ENCODE data around the gene DFFB.
"Not testable (repeated sequence)": the region's sequence is repeated elsewhere in the genome, so short reads cannot be mapped to it uniquely, and the experiment has no call there.

DFFB gene

GRCh38 chr1:3911981-3912808, 54.9 kb downstream of the DFFB start:
- no peak for DNase-seq (ENCODE audit: low read depth)
- H3K4me3 ChIP-seq (ENCODE audit: low read depth, low read length): no peak overlapping the region
- TF ChIP-seq CTCF (IDR thresholded peaks at IDR 0.05; ENCODE audit: insufficient read depth, low read depth, low read length, missing control alignments): no peak

GRCh38 chr1:3912809-3913685, 55.8 kb downstream of the DFFB start:
- DNase-seq (ENCODE audit: low read depth): no peak
- no peak overlapping the region for H3K4me3 ChIP-seq (ENCODE audit: low read depth, low read length)
- no peak for TF ChIP-seq CTCF (IDR thresholded peaks at IDR 0.05; ENCODE audit: insufficient read depth, low read depth, low read length, missing control alignments)

GRCh38 chr1:3914331-3914851, 57.1 kb downstream of the DFFB start:
- no peak for TF ChIP-seq CTCF (IDR thresholded peaks at IDR 0.05; ENCODE audit: insufficient read depth, low read depth, low read length, missing control alignments)
- no peak overlapping the region for H3K4me3 ChIP-seq (ENCODE audit: low read depth, low read length)
- no peak for DNase-seq (ENCODE audit: low read depth)

GRCh38 chr1:3914911-3915310, 57.6 kb downstream of the DFFB start:
- no peak for TF ChIP-seq CTCF (IDR thresholded peaks at IDR 0.05; ENCODE audit: insufficient read depth, low read depth, low read length, missing control alignments)
- no peak for DNase-seq (ENCODE audit: low read depth)
- no peak overlapping the region for H3K4me3 ChIP-seq (ENCODE audit: low read depth, low read length)

GRCh38 chr1:3915551-3916121, 58.4 kb downstream of the DFFB start:
- TF ChIP-seq CTCF (IDR thresholded peaks at IDR 0.05; ENCODE audit: insufficient read depth, low read depth, low read length, missing control alignments): no peak
- H3K4me3 ChIP-seq (ENCODE audit: low read depth, low read length): no peak overlapping the region

GRCh38 chr1:3917761-3918160, 60.5 kb downstream of the DFFB start:
- H3K4me3 ChIP-seq (ENCODE audit: low read depth, low read length): no peak overlapping the region
- no peak for DNase-seq (ENCODE audit: low read depth)
- TF ChIP-seq CTCF (IDR thresholded peaks at IDR 0.05; ENCODE audit: insufficient read depth, low read depth, low read length, missing control alignments): no peak

More at GRCh38 chr1:3915551-3916121, 58.4 kb downstream of the DFFB start:
- no peak for DNase-seq (ENCODE audit: low read depth)

- not testable (repeated sequence) for H3K4me3 ChIP-seq (ENCODE audit: low read depth, low read length); DNase-seq (ENCODE audit: low read depth)
Measured at GRCh38 chr1:3918359-3918758, 61.1 kb downstream of the DFFB start.

All from GM12865 (cell line).